8988T (cell line): ENCODE data around the gene ENTPD5.
"Not testable (repeated sequence)": the region's sequence is repeated elsewhere in the genome, so short reads cannot be mapped to it uniquely, and the experiment has no call there.

ENCODE experiments used
- DNase-seq: peaks from one replicate; pipeline ENCODE4 v3.0.0; 2011

The ENTPD5 gene, protein sequence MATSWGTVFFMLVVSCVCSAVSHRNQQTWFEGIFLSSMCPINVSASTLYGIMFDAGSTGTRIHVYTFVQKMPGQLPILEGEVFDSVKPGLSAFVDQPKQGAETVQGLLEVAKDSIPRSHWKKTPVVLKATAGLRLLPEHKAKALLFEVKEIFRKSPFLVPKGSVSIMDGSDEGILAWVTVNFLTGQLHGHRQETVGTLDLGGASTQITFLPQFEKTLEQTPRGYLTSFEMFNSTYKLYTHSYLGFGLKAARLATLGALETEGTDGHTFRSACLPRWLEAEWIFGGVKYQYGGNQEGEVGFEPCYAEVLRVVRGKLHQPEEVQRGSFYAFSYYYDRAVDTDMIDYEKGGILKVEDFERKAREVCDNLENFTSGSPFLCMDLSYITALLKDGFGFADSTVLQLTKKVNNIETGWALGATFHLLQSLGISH

DNA sequence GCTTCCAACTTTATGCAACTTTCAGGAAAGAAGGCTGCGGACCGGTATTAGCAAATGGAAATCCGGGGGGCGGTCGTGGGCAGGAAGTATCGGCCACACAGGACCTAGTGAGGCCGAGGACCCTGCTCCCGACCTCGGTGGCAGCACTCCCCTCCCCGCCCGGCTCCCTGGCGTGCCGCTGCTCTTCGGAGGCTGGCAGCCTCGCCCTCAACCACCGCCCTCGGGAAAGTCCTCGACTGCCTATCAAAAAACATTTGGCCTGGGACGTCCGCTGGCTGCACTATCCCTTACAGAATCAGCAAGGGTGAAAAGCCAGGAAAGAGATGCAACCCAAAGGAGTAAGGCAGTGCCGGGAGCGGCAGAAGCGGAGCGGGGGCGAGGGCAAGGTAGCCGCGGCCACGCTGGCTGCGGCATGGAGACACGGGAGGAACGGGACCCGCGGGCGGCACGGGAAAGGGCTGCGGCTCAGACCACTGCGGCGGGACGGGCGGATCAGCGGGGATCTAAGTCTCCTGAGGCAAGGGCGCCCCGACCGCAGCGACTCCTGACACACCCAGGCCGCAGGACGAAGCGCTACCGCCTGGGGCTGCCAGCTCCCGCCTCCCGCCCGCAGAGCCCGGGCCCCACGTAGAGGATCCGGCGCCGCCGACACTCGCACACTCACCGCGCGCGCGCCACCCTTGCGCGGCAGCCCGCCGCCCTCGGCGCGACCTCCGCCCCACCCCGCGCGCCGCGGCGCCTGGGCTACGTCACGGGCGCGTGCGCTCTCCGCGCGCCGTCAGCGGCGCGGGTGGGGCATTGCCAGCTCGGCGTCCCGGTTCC, at the start of gene ENTPD5, which contains the start of gene BBOF1:
ENTPD5 (minus strand) TSS at position 703 of the 822 bp plus-strand sequence. CDS start 31,186 bp downstream, outside the sequence.
BBOF1 (plus strand) TSS at position 764 of the 822 bp plus-strand sequence. CDS start 130 bp downstream, outside the sequence.
- DNase-seq, result peak; percentile 96

DNA sequence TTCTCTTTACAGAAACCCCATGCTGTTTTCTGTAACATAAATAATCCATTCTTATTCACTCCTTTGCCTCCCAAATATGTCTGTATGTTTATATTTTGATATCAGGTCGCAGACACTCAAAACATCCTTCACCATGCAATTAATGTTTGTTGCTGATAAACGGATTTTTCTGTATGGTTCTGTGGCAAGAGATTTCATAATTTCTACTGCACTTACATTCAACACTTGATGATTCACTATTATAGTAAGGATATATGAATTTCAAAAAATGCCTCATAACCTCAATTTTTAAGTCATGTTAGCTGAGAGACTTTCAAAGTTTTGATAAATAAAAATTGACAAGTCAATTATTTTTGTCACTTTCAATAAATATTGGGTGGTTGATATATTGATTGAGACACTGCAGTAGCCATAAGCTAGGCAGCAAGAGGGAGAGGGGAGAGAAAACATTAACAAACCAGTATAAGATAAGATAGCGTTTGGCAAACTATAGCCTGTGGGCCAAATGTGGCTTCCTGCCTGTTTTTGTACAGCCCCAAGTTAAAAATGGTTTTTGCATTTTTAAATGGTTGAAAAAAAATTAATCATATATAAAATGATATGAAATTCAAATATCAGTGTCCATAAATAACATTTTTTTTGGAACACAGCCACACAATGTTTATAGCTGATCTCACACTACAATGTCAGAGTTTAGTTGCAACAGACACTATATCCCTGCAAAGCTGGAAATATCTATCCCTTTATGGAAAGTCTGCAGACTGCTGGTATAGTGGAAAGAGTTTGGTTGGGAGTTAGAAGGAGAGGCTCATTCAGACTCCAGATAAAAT, 46.9 kb upstream of the ENTPD5 start:
- no peak for DNase-seq

DNA sequence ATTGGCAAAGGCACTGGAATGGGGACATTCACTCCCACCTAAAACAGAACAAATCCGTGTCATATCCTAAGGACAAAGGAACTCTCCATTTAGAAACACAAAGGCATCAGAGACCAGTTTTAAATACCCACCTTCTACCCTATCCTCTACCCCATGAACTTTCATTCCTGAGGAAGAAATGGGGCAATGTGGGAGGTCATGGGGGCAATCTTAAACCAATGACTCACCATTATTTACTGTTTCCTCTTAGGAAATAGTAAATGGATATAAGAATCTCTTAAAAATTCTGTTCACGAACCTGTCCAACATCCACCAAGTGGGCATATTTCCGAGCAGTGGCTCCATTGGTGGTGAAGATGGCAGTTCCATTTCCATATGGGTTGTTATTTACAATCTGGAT, 45.8 kb upstream of the ENTPD5 start:
- DNase-seq, result no peak

DNA sequence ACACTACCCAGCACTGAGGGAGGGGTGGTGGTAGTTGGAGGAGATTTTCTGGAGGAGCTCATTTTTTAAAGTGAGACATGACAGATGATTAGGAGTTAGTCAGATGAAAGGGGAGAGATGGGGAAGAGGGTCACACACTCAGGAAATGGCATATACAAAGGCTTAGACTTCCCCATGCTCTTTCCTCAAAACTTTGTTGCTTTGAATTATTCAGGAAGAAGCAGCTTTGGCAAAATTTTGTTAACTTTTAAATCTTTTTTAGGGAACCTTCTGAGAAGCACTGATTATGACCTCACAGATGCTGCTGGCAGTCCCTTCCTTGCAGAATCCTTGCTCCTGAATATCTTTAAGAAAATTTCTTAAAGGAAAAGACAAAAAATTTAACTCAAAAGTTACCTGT, 45.3 kb upstream of the ENTPD5 start:
- no peak for DNase-seq

DNA sequence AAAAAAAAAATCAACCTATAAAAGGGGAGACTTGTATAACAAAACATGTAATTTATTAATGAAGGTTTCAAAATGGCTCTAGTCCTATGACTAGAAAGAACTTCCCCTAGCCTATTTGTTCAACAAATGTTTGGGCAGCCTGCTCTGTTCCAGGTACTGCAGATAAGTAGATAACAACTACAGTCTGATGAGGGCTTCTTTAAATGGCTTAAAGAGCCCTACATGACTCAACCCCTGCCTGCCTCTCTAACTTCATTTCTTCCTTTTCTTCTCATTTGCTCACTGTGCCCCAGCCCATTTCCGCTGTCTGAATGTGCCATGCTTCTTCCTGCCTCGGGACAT, 43.7 kb upstream of the ENTPD5 start:
- DNase-seq, result no peak

DNA sequence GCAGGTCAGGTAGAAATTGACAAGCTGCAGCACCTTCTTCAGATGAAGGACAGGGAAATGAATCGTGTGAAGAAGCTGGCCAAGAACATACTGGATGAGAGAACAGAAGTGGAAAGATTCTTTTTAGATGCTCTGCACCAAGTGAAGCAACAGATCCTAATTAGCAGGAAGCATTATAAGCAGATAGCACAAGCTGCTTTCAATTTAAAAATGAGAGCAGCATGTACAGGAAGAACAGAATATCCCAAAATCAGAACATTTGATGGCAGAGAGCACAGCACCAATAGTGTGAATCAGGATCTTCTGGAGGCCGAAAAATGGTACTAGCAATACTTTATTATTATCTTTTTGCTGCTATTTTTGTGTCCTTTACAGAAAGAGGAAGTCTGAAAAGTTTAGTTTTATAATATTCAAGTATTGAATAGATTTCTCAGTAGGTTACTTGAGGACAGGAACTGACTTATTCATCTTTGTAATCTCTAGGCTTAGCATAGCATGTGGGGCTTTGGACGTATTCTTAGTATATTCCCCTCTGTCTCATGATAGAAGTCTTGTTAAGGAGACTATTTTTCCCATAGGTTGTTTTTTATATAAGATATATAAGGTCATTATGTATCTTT, 30.9 kb upstream of the ENTPD5 start:
- DNase-seq, result no peak

DNA sequence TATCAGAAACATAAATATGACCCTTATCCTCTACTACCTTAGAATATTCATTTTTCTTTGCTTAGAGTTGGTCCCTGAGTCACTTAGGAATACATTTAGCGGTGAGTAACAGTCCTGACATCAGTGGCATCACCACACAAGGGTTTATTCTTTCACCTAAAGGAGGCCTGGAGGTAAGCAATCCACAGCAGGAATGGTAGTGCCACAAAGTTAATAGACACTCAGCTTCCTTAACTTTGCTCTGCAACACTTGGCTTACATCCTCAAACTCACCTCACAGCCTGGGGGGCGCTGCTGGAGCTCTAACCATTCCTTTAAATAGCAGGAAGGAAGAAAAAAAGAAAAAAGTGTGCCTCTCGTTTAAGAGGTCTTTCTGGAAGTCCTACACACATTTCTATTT, 29.2 kb upstream of the ENTPD5 start:
- no peak for DNase-seq

DNA sequence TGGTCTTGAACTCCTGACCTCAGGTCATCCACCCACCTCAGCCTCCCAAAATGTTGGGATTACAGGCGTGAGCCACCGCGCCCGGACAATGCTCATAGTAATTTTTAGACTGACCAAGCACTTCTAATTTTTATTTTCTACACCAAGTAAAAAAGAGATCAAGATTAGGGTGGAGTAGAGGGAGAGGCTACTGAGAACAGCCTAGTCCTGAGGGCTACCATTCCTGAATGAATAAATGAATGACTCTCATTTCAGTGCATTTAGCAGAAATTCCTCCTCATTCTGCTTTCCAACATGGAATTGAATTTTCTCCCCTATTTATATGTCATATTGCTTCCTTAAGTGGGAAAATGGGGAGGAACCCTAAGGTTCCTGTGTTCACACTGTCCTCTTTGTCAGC, 26.4 kb upstream of the ENTPD5 start:
- DNase-seq, result no peak

DNA sequence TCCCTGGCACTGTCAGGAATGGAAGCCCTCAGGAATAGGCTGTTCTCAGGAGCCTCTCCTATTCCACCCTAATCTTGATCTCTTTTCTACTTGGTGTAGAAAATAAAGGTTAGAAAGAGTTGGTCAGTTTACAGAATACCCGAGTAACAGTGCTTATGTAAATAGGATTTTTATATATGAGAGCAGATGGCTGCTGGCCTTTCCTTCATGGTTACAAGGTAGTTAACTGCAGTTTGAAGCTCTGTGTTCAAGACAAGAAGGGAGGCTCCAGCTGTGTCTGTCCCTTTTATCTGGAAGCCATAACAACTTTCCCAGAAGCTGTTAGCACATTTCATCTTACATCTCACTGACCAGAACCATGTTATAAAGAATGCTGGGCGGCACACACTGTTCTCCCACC, 23.2 kb upstream of the ENTPD5 start:
- DNase-seq, result no peak

DNA sequence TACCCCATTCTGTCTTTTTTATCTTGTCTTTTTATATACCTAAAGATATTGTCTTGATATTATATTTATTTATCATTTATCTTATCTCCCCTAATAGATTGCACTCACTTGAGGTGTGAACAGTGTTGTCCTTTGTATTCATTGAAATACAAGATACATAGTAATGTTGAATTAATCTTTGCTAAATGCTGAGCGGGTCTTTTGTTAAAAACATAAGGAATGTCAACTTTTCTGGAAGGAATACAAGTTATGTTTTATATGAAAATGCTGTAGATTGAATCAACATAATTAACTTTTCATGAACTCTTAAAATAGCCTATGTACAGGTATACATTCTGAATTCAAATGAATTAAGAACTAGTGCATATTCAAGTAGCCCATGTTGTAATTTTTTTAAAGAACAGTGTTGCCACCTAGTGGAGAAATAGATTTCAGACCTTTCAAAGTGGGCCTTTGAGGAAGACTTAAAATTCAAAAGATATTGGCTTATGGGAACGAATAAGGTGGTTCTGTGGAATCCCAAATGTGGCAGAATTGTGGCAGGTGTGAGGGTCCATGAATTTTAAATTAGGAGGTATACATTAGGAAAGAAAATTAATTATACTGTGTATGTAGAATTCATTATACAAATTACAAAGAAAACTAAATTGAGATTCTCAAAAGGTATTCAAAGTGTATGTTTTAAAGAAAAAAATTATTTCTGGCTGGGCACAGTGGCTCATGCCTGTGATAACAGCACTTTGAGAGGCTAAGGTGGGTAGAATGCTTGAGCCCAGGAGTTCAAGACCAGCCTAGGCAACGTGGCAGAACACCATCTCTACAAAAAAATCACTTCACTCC, 19.2 kb upstream of the ENTPD5 start:
- no peak for DNase-seq

DNA sequence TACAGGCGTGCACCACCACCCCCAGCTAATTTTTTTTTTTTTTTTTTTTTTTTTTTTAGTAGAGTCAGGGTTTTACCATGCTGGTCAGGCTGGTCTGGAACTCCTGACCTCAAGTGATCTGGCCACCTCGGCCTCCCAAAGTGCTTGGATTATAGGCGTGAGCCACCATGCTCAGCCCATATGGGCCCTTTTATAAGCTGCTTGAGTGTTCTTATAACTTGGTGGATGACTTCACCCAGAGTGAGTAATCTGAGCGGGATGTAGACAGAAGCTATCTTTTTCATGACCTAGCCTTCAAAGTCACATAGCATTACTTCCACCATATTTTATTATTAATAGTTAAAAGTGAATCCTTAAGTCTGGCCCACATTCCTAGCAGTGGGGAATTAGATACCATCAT, 16.5 kb upstream of the ENTPD5 start:
- no peak for DNase-seq

DNA sequence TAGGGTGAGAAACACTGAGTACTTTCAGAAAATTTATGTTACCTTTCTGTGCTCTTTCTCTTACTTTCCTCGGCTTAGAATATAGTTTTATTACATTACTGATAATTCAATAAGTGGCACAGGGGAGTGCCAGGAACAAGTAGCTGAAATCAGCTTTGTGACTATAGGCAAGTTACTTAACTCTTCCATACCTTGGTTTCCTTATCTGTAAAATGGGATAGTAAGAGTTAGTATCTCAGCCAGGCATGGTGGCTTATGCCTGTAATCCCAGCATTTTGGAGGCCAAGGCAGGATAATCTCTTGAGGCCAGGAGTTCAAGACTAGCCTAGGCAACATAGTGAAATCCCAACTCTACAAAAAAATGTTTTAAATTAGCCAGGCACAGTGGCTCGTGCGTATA, 15.5 kb upstream of the ENTPD5 start:
- no peak for DNase-seq

DNA sequence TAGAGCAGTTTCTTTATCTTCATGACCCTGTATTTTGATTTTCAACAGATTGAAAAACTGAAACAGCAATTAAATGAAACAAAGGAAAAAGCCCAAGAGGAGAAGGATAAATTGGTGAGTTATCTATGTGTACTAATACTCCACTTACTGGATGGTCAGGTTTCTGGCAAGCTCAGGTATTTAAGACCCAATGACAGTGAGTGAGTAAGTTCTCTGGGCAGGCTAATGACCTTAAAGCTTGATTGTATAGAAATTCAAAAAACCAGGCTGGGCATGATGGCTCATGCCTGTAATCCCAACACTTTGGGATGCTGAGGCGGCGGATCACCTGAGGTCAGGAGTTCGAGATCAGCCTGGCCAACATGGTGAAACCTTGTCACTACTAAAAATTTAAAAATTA, 10.0 kb upstream of the ENTPD5 start:
- DNase-seq, result no peak

DNA sequence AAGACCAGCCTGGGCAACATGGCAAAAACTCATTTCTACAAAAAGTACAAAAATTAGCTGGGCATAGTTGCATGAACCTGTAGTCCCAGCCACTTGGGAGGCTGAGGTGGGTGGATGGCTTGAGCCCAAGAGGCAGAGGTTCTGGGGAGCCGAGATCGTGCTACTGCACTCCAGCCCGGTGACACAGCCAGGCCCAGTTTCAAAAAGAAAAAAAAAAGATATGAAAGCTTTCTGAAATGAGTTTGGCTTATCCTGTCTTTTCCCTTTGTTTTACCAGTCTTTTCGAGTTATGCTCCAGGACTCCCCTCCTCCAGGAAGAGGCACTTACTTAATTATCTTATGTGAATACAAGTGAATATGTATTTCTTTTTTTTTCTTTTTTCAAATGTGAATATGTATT, 3.3 kb upstream of the ENTPD5 start:
- no peak for DNase-seq

DNA sequence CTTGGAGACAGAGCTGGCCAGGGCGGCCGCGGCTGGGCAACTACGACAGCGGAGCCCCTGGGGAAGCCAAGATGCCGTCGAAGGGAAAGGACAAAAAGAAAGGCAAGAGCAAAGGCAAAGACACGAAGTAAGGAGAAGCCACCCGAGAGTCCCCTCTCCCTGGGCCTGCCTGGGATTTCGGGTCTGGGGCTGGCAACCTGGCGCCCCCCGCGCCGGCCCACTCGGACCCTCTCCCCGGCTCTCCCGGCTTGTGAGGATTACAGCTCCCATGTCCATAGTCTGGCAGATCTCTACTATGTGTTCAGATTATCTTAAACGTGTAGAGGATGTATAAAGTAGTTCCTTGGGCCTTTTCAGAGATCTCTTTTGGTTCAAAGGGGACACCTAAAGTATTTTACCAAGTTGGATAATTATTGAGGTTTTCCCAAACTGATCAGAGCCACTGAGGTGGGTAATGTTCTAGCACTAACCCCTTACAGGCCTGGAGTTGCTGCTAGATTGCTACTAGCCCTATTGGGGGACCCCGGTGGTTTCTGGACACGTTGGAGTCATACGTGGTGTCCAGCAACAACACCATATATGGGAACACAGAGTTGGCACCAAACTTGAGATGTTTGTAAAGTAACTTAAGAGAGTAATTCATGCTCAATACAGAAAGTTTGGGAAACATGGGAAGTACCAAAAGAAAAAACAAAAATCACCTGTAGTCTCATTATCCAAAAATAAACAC, 485 bp upstream of the ENTPD5 start:
- DNase-seq, result no peak

DNA sequence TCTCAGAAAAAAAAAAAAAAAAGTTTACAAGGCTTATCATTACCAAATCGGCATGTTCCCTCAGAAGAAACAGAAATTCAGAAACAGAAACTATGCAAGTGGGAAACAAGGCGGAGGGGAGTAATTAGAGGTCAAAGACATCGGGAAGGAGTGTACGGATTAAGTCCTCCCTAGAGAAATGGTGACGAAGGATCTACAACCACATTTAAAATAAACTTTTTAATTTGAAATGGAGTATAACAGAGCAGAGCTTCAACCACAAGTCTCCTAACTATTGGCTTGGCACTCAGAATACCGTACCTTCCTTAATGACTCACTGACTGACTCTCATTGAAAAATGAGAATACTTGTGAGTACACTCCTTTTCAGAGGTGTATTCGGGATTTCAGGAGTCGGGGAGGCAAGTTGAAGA, 908 bp downstream of the ENTPD5 start:
- DNase-seq, result no peak

DNA sequence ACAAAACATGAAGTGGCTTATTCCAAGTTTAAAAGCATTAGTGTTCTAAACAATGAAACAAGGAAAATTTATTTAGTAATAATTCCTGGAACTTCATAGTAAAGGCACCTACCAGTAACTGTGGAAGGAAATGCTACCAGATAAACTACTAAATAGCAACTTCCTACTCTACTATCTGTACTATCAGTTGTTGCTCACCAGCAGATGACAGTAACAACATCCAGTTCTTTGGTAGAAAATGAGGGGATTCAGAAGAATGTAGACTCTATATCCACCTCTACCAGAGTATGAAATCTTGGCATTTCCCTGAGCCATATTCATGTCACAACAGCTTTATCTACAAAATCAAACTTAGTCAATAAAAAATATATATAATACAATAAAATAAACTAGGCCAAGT, 3.1 kb downstream of the ENTPD5 start:
- DNase-seq, result no peak

DNA sequence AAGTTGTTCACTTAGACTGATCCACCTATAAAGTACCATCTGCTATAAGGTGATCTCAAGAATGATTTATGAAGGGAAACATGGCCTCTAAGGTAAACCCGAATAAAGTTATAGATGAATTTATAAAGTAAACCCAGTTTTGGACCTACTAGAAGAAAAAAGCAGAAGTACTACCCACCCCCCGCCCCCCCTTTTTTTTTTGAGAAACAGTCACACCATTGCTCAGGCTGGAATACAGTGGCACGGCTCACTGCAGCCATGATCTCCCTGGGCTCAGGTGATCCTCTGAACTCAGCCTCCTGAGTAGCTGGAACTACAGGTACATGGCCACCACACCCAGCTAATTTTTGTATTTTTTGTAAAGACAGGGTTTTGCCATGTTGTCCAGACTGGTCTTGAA, 3.9 kb downstream of the ENTPD5 start:
- no peak for DNase-seq

DNA sequence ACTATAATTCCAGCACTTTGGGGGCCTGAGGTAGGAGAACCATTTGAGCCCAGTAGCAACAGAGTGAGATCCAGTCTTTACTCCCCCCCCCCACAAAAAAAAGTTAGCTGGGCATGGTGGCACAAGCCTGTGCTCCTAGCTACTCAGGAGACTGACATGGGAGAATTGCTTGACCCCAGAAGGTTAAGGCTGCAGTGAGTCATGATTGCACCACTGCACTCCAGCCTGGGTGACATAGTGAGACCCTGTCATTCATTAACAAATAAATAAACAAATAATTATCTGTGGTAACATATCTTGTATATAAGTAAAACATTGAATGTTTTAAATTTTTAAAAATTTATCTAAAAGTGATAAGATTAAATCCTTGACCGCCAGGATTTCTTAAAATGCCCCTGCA, 4.8 kb downstream of the ENTPD5 start:
- DNase-seq, result no peak

DNA sequence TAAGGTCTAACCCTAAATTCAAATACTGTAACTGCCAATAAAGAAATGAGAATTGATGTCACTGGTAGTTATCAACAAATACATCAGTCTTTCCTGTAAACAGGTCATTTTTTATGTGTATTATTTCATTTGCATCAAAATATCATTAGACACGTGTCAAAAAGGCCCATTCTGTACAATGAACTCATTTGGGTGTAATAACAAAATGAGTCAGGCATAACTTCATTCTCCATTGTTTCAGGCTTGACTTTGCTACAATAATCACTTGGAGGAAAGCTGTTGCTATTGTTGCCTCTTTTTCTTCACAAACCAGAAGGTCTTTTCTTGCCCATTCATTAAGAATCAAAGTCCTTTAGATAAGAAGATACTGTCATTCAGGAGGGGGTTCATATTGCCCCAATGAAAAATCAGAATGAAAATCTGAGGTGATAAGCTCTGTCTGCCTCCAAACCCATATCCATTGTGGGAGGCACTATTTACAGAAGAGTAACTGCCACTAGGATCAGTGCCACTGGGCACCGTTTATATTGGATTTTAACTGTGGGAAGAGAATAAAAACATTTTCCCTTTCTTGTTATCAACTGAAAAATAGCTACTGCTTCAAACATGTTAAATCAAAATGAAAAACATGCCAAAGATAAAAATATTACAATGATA, 10.1 kb downstream of the ENTPD5 start:
- DNase-seq, result no peak

DNA sequence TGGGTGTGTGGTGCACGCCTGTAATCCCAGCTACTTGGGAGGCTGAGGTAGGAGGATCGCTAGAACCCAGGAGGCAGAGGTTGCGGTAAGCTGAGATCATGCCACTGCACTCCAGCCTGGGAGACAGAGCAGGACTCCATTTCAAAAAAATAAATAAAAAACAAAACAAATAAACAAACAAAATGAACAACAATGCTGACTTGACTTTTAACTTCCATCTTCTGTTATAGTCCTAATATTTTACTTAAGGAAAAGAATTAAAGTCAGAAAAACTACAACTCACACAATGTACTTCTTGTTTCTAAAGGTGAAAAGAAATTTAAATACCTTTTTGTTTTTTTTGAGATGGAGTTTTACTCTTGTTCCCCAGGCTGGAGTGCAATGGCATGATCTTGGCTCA, 13.4 kb downstream of the ENTPD5 start:
- DNase-seq, result not testable (repeated sequence)
